Neural cell (in vitro differentiated cells): ENCODE data around the gene DCBLD1. TPM values are rescaled to one million over a fixed set of nuclear protein-coding genes. Genes with fewer than 3 reads are reported as not detected.

Source experiments
- H2AFZ ChIP-seq: fragments of 200-600, 300-800 bp; sonication (generic), shearing (Covaris generic); 2 replicates; pipeline ENCODE4 v1.6.0; 2014; ENCODE audit warnings: low read depth, mild to moderate bottlenecking, antibody characterized with exemption, low read length, moderate library complexity
- H3F3A ChIP-seq: fragments of 200-600 bp; shearing (Covaris generic); 2 replicates; pipeline ENCODE4 v1.6.1; 2016; ENCODE audit warnings: mild to moderate bottlenecking, moderate library complexity, mixed read lengths, antibody characterized with exemption, low read length; ENCODE audit not compliant: insufficient read depth, poor library complexity, severe bottlenecking
- H3K27ac ChIP-seq: fragments of 200-600, 300-800 bp; sonication (generic), shearing (Covaris generic); 2 replicates; pipeline ENCODE4 v1.5.1; 2014; ENCODE audit warnings: mild to moderate bottlenecking, low read length, moderate library complexity
- H3K27me3 ChIP-seq: fragments of 300-800, 200-600 bp; sonication (generic), shearing (Covaris generic); 2 replicates; pipeline ENCODE4 v1.6.0; 2014; ENCODE audit warnings: mild to moderate bottlenecking, low read depth, low read length, moderate library complexity; ENCODE audit not compliant: insufficient read depth
- H3K36me3 ChIP-seq: fragments of 300-800, 200-600 bp; sonication (generic), shearing (Covaris generic); 2 replicates; pipeline ENCODE4 v1.5.1; 2014; ENCODE audit warnings: mild to moderate bottlenecking, antibody characterized with exemption, low read length, moderate library complexity; ENCODE audit not compliant: insufficient read depth
- H3K4me2 ChIP-seq: fragments of 300-800, 200-600 bp; sonication (generic), shearing (Covaris generic); 2 replicates; pipeline ENCODE4 v1.6.0; 2014; ENCODE audit warnings: mild to moderate bottlenecking, low read length
- H3K4me3 ChIP-seq: fragments of 300-800, 200-600 bp; sonication (generic), shearing (Covaris generic); 2 replicates; pipeline ENCODE4 v1.5.1; 2014; ENCODE audit warnings: mild to moderate bottlenecking, low read length, moderate library complexity
- H3K79me2 ChIP-seq: fragments of 200-600 bp; shearing (Covaris generic); replicated peaks from 2 replicates; pipeline ENCODE4 v1.6.0; 2014; ENCODE audit warnings: mild to moderate bottlenecking, low read length, moderate library complexity; ENCODE audit not compliant: insufficient read depth
- H3K9ac ChIP-seq: fragments of 300-800, 200-600 bp; sonication (generic), shearing (Covaris generic); 2 replicates; pipeline ENCODE4 v1.6.1; 2016; ENCODE audit warnings: mild to moderate bottlenecking, low read length, mixed read lengths
- H3K9me2 ChIP-seq: fragments of 200-600 bp; shearing (Covaris generic); 2 replicates; pipeline ENCODE4 v1.6.1; 2016; ENCODE audit warnings: mild to moderate bottlenecking, low read length, mixed read lengths; ENCODE audit not compliant: insufficient read depth
- H3K9me3 ChIP-seq: fragments of 200-600, 300-800 bp; sonication (generic), shearing (Covaris generic); 2 replicates; pipeline ENCODE4 v1.6.1; 2016; ENCODE audit warnings: mild to moderate bottlenecking, mixed run types, low read length, moderate library complexity, mixed read lengths
- H4K20me1 ChIP-seq: fragments of 200-600 bp; shearing (Covaris generic); 2 replicates; pipeline ENCODE4 v1.6.1; 2016; ENCODE audit warnings: mild to moderate bottlenecking, mixed run types; ENCODE audit not compliant: insufficient read depth
- EP300 ChIP-seq: fragments of 450-650 bp; conservative IDR thresholded peaks from 2 replicates; pipeline ENCODE4 v1.6.1; 2014; ENCODE audit warnings: antibody characterized with exemption, mild to moderate bottlenecking, moderate library complexity; ENCODE audit not compliant: poor library complexity, severe bottlenecking
- EZH2 ChIP-seq: fragments of 200-600, 300-800 bp; shearing (Covaris generic), sonication (generic); IDR thresholded peaks from 2 replicates; pipeline ENCODE4 v1.6.1; 2014; ENCODE audit warnings: antibody characterized with exemption, low read length, borderline replicate concordance, mild to moderate bottlenecking; ENCODE audit not compliant: insufficient read depth, poor library complexity, severe bottlenecking
- MXI1 ChIP-seq: fragments of 450-650 bp; conservative IDR thresholded peaks from 2 replicates; pipeline ENCODE4 v1.6.1; 2014; ENCODE audit warnings: antibody characterized with exemption, mild to moderate bottlenecking; ENCODE audit not compliant: poor library complexity, severe bottlenecking
- POLR2AphosphoS5 ChIP-seq: IDR thresholded peaks from 2 replicates; pipeline ENCODE4 v1.6.1; 2012
- RAD21 ChIP-seq: fragments of 450-650 bp; conservative IDR thresholded peaks from 2 replicates; pipeline ENCODE4 v1.6.1; 2014; ENCODE audit warnings: antibody characterized with exemption, mild to moderate bottlenecking, moderate library complexity
- REST ChIP-seq: IDR thresholded peaks from 2 replicates; pipeline ENCODE4 v1.6.1; 2012; ENCODE audit warnings: borderline replicate concordance
- SMC3 ChIP-seq: fragments of 450-650 bp; conservative IDR thresholded peaks from 2 replicates; pipeline ENCODE4 v1.6.1; 2014; ENCODE audit warnings: antibody characterized with exemption, mild to moderate bottlenecking, moderate library complexity; ENCODE audit not compliant: poor library complexity
- TAF1 ChIP-seq: IDR thresholded peaks from 2 replicates; pipeline ENCODE4 v1.6.1; 2012; ENCODE audit warnings: low read depth
- polyA plus RNA-seq: library from polyadenylated mRNA; depleted of rRNA; stranded (reverse); fragments of >200 nt; gene quantifications from 2 replicates; pipeline ENCODE4 v1.2.3, GENCODE V29; 2014
- TF ChIP-seq, protein P1 (sequence below): fragments of 450-650 bp; IDR thresholded peaks from 2 replicates; pipeline ENCODE4 v1.5.1; 2014; ENCODE audit warnings: antibody characterized with exemption, mild to moderate bottlenecking, moderate library complexity; ENCODE audit not compliant: poor library complexity, severe bottlenecking

DCBLD1 gene
- polyA plus RNA-seq, 1 donor from 2014 or later = 11.4 TPM

GRCh38 chr6:117484052-117484646 lies 1.7 kb downstream of the DCBLD1 start:
- H3K79me2 ChIP-seq = no peaks in the 10 kb centered on the region

DNA sequence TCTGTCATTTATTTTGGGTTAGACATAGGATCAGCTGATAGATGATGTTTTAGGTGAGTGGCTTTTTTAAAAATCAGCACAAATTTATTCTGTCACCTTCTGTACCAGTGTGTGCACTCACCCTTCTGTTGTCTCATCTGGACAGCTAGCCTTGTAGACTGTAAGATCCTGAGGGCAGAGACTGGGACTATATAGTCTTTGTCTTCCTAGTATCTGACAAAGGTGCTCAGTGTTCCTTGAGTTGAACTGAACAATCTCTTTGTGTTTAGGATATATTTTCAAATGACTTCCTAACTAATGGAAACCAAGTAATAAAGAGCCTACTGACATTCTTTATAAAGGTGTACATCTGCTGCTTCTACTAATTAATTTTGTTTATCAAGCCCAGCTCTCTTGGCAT lies 3.0 kb downstream of the DCBLD1 start:
- H3F3A ChIP-seq = no peaks in the 10 kb centered on the region
- H3K27me3 ChIP-seq = peaks cover 33% of the 10 kb centered on the region
- H2AFZ ChIP-seq = no peak overlapping the region
- H3K4me2 ChIP-seq = no peak overlapping the region
- no peaks in the 10 kb centered on the region for H3K36me3 ChIP-seq
- no peak overlapping the region for H3K27ac ChIP-seq
- H3K79me2 ChIP-seq = no peaks in the 10 kb centered on the region
- H3K9me3 ChIP-seq = no peaks in the 10 kb centered on the region
- H4K20me1 ChIP-seq = no peaks in the 10 kb centered on the region
- H3K9me2 ChIP-seq = no peaks in the 10 kb centered on the region
- H3K4me3 ChIP-seq = no peak overlapping the region
- no peak overlapping the region for H3K9ac ChIP-seq
- no peak for TF ChIP-seq POLR2AphosphoS5
- TF ChIP-seq RAD21 = no peak
- no peak for TF ChIP-seq SMC3
- no peak for TF ChIP-seq EZH2
- TF ChIP-seq, protein P1, sequence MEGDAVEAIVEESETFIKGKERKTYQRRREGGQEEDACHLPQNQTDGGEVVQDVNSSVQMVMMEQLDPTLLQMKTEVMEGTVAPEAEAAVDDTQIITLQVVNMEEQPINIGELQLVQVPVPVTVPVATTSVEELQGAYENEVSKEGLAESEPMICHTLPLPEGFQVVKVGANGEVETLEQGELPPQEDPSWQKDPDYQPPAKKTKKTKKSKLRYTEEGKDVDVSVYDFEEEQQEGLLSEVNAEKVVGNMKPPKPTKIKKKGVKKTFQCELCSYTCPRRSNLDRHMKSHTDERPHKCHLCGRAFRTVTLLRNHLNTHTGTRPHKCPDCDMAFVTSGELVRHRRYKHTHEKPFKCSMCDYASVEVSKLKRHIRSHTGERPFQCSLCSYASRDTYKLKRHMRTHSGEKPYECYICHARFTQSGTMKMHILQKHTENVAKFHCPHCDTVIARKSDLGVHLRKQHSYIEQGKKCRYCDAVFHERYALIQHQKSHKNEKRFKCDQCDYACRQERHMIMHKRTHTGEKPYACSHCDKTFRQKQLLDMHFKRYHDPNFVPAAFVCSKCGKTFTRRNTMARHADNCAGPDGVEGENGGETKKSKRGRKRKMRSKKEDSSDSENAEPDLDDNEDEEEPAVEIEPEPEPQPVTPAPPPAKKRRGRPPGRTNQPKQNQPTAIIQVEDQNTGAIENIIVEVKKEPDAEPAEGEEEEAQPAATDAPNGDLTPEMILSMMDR = no peak
- TF ChIP-seq TAF1 = no peak
- no peak for TF ChIP-seq MXI1
- no peak for TF ChIP-seq EP300
- TF ChIP-seq REST = no peak

More at GRCh38 chr6:117484052-117484646, 1.7 kb downstream of the DCBLD1 start:
- TF ChIP-seq EZH2 (no peak), POLR2AphosphoS5 (no peak), MXI1 (no peak)
- Histone ChIP-seq H3K9me2 (no peaks in the 10 kb centered on the region), H3K4me2 (peak overlapping the region; percentile 74), H2AFZ (no peak overlapping the region), H3K9ac (no peak overlapping the region), H3K9me3 (no peaks in the 10 kb centered on the region), H3K27ac (no peak overlapping the region), H3K27me3 (peaks cover 33% of the 10 kb centered on the region), H3K4me3 (peak overlapping the region; percentile 76), H3K36me3 (no peaks in the 10 kb centered on the region), H3F3A (no peaks in the 10 kb centered on the region), H4K20me1 (no peaks in the 10 kb centered on the region)
